SK-MEL-5 (cell line): ENCODE data around the gene ANO5. TPM values are rescaled to one million over a fixed set of nuclear protein-coding genes. Genes with fewer than 3 reads are reported as not detected.
A peak's percentile ranks its signal among the peaks of the same experiment; 100 is the strongest.

Experiments
- DNase-seq: peaks from one replicate; pipeline ENCODE4 v3.0.0-alpha.2; 2016; ENCODE audit warnings: low read depth, low spot score
- in situ Hi-C: cut with HindIII; loops from 2 replicates; pipeline ENCODE4 v1.10.0; 2016; ENCODE audit warnings: low sequenced_read_pairs, high pct_unique_total_duplicates, low pct_unique_long_range_greater_than_20kb
- polyA plus RNA-seq, 2 experiments: library from polyadenylated mRNA; depleted of rRNA; stranded (reverse); fragments of >200 nt; gene quantifications; 2 replicates each; pipeline ENCODE4 v1.2.3, GENCODE V29; 2015
- total RNA-seq: library from RNA; depleted of rRNA; stranded (reverse); fragments of >200 nt; shearing (Covaris generic); gene quantifications from 2 replicates; pipeline ENCODE4 v1.2.3, GENCODE V29; 2014; rRNA removed

ANO5 gene, protein sequence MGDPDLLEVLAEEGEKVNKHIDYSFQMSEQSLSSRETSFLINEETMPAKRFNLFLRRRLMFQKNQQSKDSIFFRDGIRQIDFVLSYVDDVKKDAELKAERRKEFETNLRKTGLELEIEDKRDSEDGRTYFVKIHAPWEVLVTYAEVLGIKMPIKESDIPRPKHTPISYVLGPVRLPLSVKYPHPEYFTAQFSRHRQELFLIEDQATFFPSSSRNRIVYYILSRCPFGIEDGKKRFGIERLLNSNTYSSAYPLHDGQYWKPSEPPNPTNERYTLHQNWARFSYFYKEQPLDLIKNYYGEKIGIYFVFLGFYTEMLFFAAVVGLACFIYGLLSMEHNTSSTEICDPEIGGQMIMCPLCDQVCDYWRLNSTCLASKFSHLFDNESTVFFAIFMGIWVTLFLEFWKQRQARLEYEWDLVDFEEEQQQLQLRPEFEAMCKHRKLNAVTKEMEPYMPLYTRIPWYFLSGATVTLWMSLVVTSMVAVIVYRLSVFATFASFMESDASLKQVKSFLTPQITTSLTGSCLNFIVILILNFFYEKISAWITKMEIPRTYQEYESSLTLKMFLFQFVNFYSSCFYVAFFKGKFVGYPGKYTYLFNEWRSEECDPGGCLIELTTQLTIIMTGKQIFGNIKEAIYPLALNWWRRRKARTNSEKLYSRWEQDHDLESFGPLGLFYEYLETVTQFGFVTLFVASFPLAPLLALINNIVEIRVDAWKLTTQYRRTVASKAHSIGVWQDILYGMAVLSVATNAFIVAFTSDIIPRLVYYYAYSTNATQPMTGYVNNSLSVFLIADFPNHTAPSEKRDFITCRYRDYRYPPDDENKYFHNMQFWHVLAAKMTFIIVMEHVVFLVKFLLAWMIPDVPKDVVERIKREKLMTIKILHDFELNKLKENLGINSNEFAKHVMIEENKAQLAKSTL
- 0.21 and 0.59 TPM in 2 replicates for total RNA-seq
- polyA plus RNA-seq (2015; cell fraction: cytosol; rRNA removed): 0.19 and 0.27 TPM in 2 replicates
- polyA plus RNA-seq (2015; cell fraction: nucleus; rRNA removed): 0.24 and 0.58 TPM in 2 replicates

GRCh38 chr11:22192642-22193347 is at the start of gene ANO5:
Gene ANO5, plus strand, starts transcription at chr11:22193085. Its CDS starts 408 bp downstream, at chr11:22193493.
- DNase-seq: peak; percentile 28
- in situ Hi-C loops: no loop called here

DNA sequence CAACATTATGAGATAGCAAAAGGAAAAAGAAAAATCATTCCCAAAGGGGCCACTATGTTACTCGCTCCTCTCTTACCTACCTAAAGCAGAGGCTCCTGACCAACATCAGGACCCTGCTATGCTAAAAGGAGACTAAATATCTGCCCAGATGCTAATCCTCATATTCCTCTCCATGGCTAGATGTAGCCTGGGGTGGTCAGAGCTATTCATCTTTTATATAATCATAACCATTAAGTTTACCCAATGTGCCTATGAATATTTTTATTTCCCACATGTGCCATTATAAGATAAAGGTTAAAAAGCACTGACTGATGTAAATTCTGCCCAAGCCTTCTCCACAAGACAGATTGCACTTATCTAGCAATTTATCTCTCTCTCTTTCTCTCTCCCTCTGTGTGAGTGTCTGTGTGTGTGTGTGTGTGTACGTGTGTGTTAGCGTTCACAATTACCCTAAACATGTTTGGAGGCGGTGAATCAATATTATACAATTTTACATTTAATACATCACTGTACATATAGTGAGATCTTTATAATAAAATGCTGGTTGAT is 41.2 kb upstream of the ANO5 start:
- DNase-seq: no peak
- in situ Hi-C loops: no loop called here

DNA sequence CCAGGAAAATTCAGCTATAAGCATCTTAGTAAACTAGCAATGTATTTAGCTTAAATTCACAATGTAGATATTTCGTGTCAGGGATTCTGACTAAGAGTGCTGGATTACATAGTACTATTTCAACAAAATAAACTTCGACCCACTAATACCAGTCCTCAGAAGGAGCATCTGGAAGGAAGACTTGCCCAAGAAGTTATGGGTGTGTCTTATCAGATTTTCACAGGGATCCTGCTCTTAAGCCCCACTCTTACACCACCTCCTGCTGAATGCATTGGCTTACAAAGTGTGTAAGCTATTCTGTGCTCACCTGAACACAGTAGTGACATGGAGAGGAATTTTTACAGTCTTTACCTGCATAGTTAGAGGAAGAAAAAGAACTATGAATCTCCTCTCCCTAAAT is 35.4 kb upstream of the ANO5 start:
- in situ Hi-C loops: no loop called here

DNA sequence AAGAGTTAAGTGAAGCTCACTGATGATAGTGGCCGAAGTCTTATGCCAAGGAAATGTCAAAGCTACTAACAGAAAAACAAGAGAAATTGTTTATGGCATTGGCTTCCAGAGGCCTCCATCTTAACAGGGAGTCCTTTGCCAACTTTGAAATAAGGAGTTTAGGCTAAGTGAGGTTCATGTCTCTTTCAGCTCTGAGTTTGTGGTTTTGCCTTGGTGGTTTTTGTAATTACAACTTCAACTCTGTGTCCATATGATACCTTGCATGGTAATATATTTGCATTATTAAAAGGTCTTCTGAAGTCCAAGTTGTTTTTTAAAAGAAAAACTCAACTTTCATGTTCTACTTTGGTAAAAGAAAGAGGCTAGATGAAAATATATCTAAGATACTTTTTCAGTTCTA is 31.4 kb upstream of the ANO5 start:
- no peak for DNase-seq
- in situ Hi-C loops: no loop called here

More for the DNA sequence above, 35.4 kb upstream of the ANO5 start:
- no peak for DNase-seq

GRCh38 chr11:22162756-22163155 is 30.1 kb upstream of the ANO5 start:
- in situ Hi-C loops: no loop called here
- no peak for DNase-seq

DNA sequence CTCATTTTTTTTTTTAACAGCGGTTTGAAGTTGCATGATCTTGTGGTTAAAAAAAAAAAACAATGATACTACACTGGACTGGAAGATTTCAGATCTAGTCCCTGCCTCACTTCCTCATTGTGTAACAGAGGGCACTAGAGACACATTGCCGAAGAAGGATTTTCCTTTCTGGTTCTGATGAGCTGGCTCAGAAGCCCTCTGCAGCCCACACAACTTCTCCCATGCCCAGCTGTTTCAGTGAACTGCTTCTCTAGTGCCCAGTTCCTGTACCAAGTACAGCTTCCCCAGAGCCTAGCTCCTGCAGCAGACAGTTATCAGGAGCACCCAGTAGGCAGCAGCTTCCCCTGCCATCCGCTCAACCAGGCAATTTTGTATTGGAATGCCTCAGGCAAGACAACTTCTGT is 29.5 kb upstream of the ANO5 start:
- in situ Hi-C loops: no loop called here
- peak; percentile 38 for DNase-seq

- in situ Hi-C loops: no loop called here
- no peak for DNase-seq
These were observed 27.8 kb upstream of the ANO5 start for GRCh38 chr11:22165087-22165486.

GRCh38 chr11:22165759-22166513 is 26.9 kb upstream of the ANO5 start:
- in situ Hi-C loops: no loop called here

DNA sequence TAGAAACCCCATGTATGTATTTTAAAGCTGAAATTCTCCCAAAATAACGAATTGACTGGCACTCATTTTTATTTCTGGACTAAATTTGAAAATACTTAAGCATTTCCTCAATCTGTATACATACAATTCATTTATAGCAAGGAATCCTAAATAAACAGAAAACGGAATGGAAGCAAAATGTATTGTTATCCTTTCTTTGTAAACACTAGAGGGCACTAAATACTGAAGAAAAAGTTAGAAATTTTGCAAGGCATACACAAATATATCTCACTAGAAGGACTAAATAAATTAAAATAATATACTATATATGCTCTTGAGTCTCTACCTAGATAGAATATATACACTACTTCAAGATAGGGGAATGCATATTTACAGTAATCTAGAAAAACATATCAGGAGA is 23.1 kb upstream of the ANO5 start:
- in situ Hi-C loops: no loop called here
- peak; percentile 42 for DNase-seq

More at GRCh38 chr11:22165759-22166513, 26.9 kb upstream of the ANO5 start:
- DNase-seq: peak; percentile 41

GRCh38 chr11:22173532-22173931 is 19.4 kb upstream of the ANO5 start:
- in situ Hi-C loops: no loop called here
- no peak for DNase-seq

DNA sequence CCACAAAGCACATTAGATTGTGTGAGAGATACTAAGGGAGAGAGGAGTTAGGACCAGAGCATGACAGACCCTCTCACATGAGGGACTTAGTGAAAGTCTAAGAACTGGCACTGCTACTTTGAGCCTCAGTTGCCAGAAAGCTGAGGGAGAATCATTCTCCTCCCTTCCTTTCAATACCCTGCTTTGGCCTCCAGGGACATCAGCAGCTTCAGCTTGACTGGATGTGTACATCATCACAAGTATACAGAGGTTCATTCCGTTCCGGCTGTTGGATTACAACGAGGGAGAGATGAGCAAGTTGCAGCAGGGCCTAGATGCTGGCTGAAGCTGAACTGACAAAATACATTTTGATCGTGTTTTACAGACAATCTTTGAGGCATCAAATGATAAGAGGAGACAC is 15.7 kb upstream of the ANO5 start:
- in situ Hi-C loops: no loop called here
- peak; percentile 56 for DNase-seq

GRCh38 chr11:22179626-22180025 is 13.3 kb upstream of the ANO5 start:
- in situ Hi-C loops: no loop called here
- DNase-seq: no peak

GRCh38 chr11:22180131-22180530 is 12.8 kb upstream of the ANO5 start:
- DNase-seq: no peak
- in situ Hi-C loops: no loop called here

GRCh38 chr11:22189660-22190059 is 3.2 kb upstream of the ANO5 start:
- in situ Hi-C loops: no loop called here
- DNase-seq: no peak

DNA sequence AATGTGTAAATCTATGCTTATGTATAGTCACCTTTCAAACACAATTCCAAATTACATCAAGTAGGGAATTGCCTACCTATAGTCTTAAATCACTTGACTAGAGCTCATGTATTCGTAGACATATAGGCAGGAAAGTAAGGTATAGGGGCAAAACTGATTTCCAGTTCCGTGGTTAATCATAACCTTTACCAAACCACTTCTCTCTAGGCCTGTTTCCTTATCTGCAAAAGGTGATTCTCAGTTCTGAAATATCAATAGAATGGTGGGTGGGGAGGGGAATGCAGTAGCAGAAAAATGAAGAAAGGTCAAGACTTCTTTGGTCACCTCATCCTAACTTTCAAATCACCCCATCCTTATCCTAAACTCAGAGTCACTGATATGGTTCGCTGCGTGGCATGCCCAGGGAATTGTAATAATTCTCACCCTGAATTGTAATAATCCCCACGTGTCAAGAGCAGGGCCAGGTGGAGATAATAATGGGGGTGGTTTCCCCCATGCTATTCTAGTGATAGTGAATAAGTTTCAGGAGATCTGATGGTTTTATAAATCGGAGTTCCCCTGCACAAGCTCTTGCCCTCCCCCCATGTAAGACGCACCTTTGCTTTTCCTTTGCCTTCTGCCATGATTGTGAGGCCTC is 1.9 kb upstream of the ANO5 start:
- in situ Hi-C loops: no loop called here
- DNase-seq: no peak

- in situ Hi-C loops: no loop called here
- peak; percentile 28 for DNase-seq
These were observed 620 bp upstream of the ANO5 start for GRCh38 chr11:22192289-22192641.
